Fibroblast of pulmonary artery (primary cell): ENCODE data around the gene KNL1.

Experiments used
- DNase-seq: peaks from one replicate; pipeline ENCODE4 v3.0.0-alpha.2; 2010; ENCODE audit warnings: low read depth
- H3K4me3 ChIP-seq: replicated peaks from 2 replicates; pipeline ENCODE4 v1.5.1; 2011; ENCODE audit warnings: low read depth, mild to moderate bottlenecking, control low read depth, low read length, moderate library complexity
- TF ChIP-seq, protein P1 (sequence below): IDR thresholded peaks from 2 replicates; pipeline ENCODE4 v1.5.1; 2011; ENCODE audit warnings: mild to moderate bottlenecking, control low read depth, low read length, inconsistent platforms; ENCODE audit errors: missing control alignments

Gene KNL1, protein sequence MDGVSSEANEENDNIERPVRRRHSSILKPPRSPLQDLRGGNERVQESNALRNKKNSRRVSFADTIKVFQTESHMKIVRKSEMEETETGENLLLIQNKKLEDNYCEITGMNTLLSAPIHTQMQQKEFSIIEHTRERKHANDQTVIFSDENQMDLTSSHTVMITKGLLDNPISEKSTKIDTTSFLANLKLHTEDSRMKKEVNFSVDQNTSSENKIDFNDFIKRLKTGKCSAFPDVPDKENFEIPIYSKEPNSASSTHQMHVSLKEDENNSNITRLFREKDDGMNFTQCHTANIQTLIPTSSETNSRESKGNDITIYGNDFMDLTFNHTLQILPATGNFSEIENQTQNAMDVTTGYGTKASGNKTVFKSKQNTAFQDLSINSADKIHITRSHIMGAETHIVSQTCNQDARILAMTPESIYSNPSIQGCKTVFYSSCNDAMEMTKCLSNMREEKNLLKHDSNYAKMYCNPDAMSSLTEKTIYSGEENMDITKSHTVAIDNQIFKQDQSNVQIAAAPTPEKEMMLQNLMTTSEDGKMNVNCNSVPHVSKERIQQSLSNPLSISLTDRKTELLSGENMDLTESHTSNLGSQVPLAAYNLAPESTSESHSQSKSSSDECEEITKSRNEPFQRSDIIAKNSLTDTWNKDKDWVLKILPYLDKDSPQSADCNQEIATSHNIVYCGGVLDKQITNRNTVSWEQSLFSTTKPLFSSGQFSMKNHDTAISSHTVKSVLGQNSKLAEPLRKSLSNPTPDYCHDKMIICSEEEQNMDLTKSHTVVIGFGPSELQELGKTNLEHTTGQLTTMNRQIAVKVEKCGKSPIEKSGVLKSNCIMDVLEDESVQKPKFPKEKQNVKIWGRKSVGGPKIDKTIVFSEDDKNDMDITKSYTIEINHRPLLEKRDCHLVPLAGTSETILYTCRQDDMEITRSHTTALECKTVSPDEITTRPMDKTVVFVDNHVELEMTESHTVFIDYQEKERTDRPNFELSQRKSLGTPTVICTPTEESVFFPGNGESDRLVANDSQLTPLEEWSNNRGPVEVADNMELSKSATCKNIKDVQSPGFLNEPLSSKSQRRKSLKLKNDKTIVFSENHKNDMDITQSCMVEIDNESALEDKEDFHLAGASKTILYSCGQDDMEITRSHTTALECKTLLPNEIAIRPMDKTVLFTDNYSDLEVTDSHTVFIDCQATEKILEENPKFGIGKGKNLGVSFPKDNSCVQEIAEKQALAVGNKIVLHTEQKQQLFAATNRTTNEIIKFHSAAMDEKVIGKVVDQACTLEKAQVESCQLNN (N-terminal part only)

DNA sequence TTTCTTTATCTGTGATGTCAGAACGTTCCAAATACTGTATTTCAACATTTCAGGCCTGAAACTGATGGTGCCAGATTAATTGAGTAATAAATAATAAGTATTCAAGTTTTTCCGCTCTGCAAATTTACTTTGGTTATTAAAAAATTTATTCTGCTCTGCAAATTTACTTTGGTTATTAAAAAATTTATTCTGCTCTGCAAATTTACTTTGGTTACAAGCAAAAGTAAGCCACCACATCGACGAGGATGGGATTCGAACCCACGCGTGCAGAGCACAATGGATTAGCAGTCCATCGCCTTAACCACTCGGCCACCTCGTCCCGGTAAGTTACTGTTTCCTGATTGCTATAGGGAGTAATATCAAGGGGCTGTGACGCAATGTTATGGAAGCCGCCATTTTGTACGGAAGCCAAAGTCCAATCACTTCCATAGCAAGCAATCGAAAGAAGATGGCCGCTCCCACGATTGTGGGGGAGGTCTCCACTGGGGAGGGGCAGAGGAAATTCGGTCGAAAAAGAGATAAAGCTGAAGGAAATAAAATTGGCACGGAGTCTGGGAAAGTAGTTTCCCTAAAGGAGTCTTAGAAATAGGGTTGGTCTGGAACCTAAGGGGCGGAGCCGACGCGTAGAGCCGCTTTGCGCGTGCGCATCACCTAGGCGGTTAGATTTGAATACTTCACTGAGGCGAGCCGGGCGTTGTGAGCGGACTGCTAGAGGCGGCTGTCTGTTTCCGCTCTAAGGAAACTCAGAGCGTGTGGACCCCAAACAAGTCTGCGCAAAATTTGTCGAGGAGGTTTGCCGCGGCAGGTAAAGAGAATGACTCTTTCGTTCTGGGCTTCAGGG lies at the start of gene KNL1:
KNL1 (plus strand) TSS at position 662 of the 841 bp plus-strand sequence. CDS start 8,683 bp downstream, outside the sequence.
- H3K4me3 ChIP-seq, result peak within 1 kb of the TSS; percentile 81
- TF ChIP-seq, protein P1, sequence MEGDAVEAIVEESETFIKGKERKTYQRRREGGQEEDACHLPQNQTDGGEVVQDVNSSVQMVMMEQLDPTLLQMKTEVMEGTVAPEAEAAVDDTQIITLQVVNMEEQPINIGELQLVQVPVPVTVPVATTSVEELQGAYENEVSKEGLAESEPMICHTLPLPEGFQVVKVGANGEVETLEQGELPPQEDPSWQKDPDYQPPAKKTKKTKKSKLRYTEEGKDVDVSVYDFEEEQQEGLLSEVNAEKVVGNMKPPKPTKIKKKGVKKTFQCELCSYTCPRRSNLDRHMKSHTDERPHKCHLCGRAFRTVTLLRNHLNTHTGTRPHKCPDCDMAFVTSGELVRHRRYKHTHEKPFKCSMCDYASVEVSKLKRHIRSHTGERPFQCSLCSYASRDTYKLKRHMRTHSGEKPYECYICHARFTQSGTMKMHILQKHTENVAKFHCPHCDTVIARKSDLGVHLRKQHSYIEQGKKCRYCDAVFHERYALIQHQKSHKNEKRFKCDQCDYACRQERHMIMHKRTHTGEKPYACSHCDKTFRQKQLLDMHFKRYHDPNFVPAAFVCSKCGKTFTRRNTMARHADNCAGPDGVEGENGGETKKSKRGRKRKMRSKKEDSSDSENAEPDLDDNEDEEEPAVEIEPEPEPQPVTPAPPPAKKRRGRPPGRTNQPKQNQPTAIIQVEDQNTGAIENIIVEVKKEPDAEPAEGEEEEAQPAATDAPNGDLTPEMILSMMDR, result no peak
- peak; percentile 98 for DNase-seq

GRCh38 chr15:40545457-40545856 lies 48.6 kb upstream of the KNL1 start:
- DNase-seq, result no peak
- H3K4me3 ChIP-seq, result no peak overlapping the region
- TF ChIP-seq, protein P1, result no peak

DNA sequence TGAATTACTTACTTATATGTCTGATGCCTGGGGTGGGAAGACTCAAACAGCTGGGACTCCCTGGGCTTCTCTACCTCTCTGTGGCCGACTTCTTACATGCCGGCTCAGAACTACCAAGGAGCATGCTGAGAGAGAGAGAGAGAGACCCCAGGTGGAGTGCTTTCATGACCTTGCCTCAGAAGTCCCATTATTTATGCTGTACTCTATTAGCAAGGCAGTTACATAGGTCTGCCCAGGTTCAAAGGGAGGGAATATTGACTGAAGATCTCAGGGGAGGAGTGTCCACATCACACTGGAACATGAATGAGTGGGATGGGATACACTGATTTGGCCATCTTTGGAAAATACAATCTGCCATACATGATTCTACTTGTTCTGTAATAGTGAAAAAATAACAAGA lies 45.4 kb upstream of the KNL1 start:
- TF ChIP-seq, protein P1, result no peak
- no peak overlapping the region for H3K4me3 ChIP-seq
- no peak for DNase-seq

GRCh38 chr15:40549894-40550293 lies 44.2 kb upstream of the KNL1 start:
- DNase-seq, result no peak
- no peak overlapping the region for H3K4me3 ChIP-seq
- TF ChIP-seq, protein P1, result no peak

GRCh38 chr15:40550341-40551037 lies 43.6 kb upstream of the KNL1 start:
- TF ChIP-seq, protein P1, result no peak
- no peak for DNase-seq
- H3K4me3 ChIP-seq, result no peak overlapping the region
